ENCODE measurements around the gene TMEM201.

The TMEM201 gene, protein sequence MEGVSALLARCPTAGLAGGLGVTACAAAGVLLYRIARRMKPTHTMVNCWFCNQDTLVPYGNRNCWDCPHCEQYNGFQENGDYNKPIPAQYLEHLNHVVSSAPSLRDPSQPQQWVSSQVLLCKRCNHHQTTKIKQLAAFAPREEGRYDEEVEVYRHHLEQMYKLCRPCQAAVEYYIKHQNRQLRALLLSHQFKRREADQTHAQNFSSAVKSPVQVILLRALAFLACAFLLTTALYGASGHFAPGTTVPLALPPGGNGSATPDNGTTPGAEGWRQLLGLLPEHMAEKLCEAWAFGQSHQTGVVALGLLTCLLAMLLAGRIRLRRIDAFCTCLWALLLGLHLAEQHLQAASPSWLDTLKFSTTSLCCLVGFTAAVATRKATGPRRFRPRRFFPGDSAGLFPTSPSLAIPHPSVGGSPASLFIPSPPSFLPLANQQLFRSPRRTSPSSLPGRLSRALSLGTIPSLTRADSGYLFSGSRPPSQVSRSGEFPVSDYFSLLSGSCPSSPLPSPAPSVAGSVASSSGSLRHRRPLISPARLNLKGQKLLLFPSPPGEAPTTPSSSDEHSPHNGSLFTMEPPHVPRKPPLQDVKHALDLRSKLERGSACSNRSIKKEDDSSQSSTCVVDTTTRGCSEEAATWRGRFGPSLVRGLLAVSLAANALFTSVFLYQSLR

DNA sequence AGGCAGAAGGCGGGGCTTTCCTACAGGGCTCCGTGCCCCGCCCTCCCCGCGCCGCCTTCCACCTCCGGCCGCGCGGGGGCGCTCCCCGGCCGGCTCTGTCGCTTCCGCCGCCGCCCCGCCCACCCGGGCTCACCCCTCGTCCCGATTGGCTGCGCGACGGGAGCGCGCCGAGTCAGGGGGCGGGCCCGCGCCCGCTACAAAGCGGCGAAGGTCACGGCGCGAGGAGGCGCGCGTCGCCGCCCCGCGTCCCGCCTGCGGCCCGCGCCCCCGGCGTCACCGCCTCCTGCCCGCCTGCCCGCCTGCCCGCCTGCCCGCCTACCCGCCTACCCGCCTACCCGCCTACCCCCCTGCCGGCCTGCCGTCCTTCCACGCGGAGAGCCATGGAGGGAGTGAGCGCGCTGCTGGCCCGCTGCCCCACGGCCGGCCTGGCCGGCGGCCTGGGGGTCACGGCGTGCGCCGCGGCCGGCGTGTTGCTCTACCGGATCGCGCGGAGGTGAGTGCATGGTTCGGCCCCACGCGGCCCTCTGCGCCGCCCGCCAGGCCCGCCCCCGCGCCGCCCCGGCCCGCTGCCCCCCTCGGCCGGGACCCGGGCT is at the start of gene TMEM201:
TMEM201 (plus strand) TSS at position 361 of the 593 bp plus-strand sequence; CDS start at position 381, 20 bp downstream.
- no peaks in the 10 kb centered on the region for H3K36me3 ChIP-seq (ENCODE audit: control insufficient read depth, insufficient read depth, low read length)
- peak within 1 kb of the TSS; percentile 37 for H3K9ac ChIP-seq (ENCODE audit: low read length)
- H3K27ac ChIP-seq (ENCODE audit: low read depth, low read length): peak within 1 kb of the TSS; percentile 66
- H3K27me3 ChIP-seq (ENCODE audit: control insufficient read depth, insufficient read depth, low read length): no peaks in the 10 kb centered on the region
- H3K4me3 ChIP-seq (ENCODE audit: low read length): peak within 1 kb of the TSS; percentile 85
- peaks cover 12% of the 10 kb centered on the region for H3K4me1 ChIP-seq (ENCODE audit: control insufficient read depth, insufficient read depth, low read length)

DNA sequence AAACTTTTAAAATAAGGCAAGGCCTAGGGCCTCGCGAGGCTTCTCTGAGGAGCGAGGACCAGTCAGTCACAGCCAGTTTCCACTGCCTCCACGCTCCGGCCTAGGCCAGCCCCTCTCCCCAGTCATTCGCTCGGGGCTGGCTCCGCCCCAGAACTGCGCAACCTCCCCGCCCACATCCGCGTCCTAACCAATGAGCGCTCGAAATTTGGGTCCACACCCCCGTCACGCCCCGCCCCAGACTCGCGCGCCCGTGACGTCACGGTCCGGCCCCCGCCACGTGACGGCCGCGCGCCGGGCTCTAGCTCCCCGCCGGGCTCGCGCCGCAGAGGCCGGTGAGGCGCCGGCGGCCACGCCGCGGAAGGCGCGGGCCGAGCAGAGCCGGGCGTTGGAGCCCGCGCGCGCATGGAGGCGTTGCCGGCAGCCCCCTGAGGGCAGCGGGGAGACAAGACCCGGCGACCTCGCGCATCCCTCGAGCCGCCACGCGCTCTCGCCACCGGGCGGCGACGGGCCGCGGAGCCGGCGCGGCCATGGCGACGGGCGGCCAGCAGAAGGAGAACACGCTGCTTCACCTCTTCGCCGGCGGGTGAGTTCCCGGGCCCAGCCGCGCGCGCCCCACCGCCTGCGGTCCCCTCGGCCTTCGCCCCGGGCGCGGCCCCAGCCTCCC is 49.4 kb upstream of the TMEM201 start, which contains the start of gene SLC25A33:
SLC25A33 (plus strand) TSS at position 301 of the 664 bp plus-strand sequence; CDS start at position 528, 227 bp downstream.
- Histone ChIP-seq H3K36me3 (ENCODE audit: control insufficient read depth, insufficient read depth, low read length) (no peaks in the 10 kb centered on the region), H3K4me1 (ENCODE audit: control insufficient read depth, insufficient read depth, low read length) (no peaks in the 10 kb centered on the region)

DNA sequence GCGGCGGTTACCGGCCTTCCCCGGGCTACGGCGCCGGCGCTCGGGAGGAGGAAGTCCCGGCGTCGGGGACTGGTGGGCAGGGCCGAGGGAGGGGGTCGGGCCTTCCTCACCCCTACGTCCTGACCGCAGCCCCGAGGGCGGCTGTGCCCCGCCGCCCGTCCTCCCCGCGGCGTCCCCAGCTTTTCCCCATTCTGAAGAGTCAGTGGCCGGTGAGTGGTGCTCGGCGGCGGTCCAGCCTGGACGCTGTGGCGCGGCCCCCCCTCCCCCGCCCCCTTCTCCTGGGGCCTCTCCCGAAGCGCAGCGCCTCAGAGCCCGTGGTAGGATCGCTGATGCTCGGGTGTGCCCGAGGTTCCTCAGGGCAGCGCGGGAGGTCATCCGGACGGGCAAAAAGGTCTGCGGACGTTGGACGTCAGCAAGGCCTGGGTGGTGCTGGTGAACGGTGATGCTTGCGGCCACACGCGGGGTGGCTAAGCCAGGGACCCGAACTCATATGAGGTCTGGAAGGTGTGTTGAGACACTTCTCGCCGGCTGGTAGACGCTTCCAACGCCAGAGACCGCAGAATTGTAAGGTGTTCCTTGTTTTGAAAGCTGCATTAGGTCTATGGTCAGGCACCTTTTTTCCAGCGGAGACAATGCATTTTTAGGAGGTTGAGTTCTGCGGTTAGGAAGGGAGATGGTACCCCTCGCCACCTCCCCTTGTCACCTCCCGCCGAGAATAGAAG is 48.7 kb upstream of the TMEM201 start:
- Histone ChIP-seq H3K36me3 (ENCODE audit: control insufficient read depth, insufficient read depth, low read length) (no peaks in the 10 kb centered on the region), H3K4me3 (ENCODE audit: low read length) (peak overlapping the region; percentile 84), H3K27me3 (ENCODE audit: control insufficient read depth, insufficient read depth, low read length) (no peaks in the 10 kb centered on the region), H3K4me1 (ENCODE audit: control insufficient read depth, insufficient read depth, low read length) (no peaks in the 10 kb centered on the region), H3K9ac (ENCODE audit: low read length) (peak overlapping the region; percentile 56), H3K27ac (ENCODE audit: low read depth, low read length) (peak overlapping the region; percentile 84)

More for the DNA sequence above, 49.4 kb upstream of the TMEM201 start, which contains the start of gene SLC25A33:
- peak within 1 kb of the TSS; percentile 84 for H3K27ac ChIP-seq (ENCODE audit: low read depth, low read length)
- H3K4me3 ChIP-seq (ENCODE audit: low read length): peak within 1 kb of the TSS; percentile 84
- peak within 1 kb of the TSS; percentile 56 for H3K9ac ChIP-seq (ENCODE audit: low read length)
- H3K27me3 ChIP-seq (ENCODE audit: control insufficient read depth, insufficient read depth, low read length): no peaks in the 10 kb centered on the region

DNA sequence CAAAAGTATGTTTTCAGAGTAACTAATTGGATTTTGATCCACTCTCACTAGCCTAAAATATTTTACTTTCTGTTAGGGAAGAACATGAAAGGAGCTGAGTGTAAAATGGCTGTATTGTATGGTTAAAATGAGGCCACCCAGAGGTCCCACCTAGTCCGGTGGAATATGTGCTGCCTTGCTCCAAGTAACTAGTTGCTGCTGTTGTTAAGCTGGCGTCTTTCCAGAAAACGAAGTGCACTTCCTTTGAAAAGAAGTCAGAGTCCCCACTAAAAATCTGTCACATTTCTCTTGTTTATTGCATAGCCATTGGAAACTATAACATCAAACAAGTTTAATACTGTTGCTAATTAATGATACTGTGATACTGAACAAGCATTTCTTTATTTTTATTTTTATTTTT is 46.3 kb upstream of the TMEM201 start:
- H3K27me3 ChIP-seq (ENCODE audit: control insufficient read depth, insufficient read depth, low read length): no peaks in the 10 kb centered on the region
- H3K4me3 ChIP-seq (ENCODE audit: low read length): no peak overlapping the region
- H3K36me3 ChIP-seq (ENCODE audit: control insufficient read depth, insufficient read depth, low read length): no peaks in the 10 kb centered on the region
- H3K4me1 ChIP-seq (ENCODE audit: control insufficient read depth, insufficient read depth, low read length): no peaks in the 10 kb centered on the region
- no peak overlapping the region for H3K27ac ChIP-seq (ENCODE audit: low read depth, low read length)
- H3K9ac ChIP-seq (ENCODE audit: low read length): no peak overlapping the region

DNA sequence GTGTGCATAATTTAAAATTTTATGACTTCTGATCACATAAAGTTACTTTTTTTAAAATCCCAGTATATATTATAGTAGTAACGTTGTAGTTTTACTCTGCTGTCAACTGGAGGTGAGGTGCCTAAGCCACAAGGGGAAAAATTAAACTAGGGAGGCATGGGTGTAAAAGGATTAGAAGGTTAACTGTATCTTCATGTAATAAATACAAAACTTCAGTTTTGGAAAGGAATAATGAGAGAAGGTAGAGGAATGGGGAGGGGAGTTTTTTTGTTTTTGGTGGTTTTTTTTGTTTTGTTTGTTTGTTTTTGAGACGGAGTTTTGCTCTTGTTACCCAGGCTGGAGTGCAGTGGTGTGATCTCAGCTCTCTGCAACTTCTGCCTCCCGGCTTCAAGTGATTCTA is 43.8 kb upstream of the TMEM201 start:
- no peaks in the 10 kb centered on the region for H3K36me3 ChIP-seq (ENCODE audit: control insufficient read depth, insufficient read depth, low read length)
- no peaks in the 10 kb centered on the region for H3K27me3 ChIP-seq (ENCODE audit: control insufficient read depth, insufficient read depth, low read length)
- H3K27ac ChIP-seq (ENCODE audit: low read depth, low read length): no peak overlapping the region
- no peak overlapping the region for H3K9ac ChIP-seq (ENCODE audit: low read length)
- H3K4me1 ChIP-seq (ENCODE audit: control insufficient read depth, insufficient read depth, low read length): no peaks in the 10 kb centered on the region
- H3K4me3 ChIP-seq (ENCODE audit: low read length): no peak overlapping the region

DNA sequence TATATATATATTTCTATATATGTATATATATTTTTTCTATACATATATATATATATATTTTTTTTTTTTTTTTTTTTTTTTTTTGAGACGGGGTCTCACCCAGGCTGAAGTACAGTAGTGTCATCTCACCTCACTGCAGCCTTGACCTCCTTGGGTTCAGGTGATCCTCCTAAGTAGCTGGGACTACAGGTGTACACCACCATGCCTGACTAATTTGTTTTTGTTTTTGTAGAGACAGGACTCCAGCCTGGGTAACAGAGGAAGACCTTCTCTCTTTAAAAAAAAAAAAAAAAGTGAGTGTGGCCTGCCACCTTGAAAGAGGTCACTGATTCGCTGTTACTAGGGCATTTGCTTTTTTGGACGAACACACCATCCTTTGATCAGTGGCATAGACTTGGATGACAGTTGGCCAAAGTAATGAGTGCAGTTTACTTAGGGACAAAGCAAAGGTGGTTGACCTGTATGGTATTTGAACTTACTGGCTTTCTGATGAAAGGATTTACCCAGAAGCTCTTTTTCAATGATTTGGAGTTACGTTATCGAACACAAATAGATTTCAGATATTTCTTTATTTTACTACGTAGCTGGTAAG is 38.7 kb upstream of the TMEM201 start:
- Histone ChIP-seq H3K27ac (ENCODE audit: low read depth, low read length) (no peak overlapping the region), H3K36me3 (ENCODE audit: control insufficient read depth, insufficient read depth, low read length) (no peaks in the 10 kb centered on the region), H3K4me3 (ENCODE audit: low read length) (no peak overlapping the region), H3K27me3 (ENCODE audit: control insufficient read depth, insufficient read depth, low read length) (no peaks in the 10 kb centered on the region), H3K4me1 (ENCODE audit: control insufficient read depth, insufficient read depth, low read length) (peaks cover 2% of the 10 kb centered on the region), H3K9ac (ENCODE audit: low read length) (no peak overlapping the region)

DNA sequence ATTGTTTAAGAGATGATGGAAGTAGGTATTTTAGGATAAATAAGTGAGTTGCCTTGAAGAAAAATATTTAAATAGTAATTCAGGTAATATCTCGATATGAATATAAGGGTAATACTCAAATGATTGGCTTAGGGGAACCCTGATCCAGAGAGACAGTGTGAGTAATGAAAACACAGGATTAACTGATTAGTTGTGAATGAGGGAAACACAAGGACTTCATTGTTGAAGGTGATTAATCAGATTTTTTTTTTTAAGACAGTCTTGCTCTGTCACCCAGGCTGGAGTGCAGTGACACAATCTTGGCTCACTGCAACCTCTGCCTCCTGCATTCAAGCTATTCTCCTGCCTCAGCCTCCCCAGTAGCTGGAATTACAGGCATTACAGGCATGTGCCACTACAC is 36.7 kb upstream of the TMEM201 start:
- Histone ChIP-seq H3K27ac (ENCODE audit: low read depth, low read length) (no peak overlapping the region), H3K27me3 (ENCODE audit: control insufficient read depth, insufficient read depth, low read length) (no peaks in the 10 kb centered on the region), H3K9ac (ENCODE audit: low read length) (no peak overlapping the region), H3K4me1 (ENCODE audit: control insufficient read depth, insufficient read depth, low read length) (peaks cover 2% of the 10 kb centered on the region), H3K4me3 (ENCODE audit: low read length) (no peak overlapping the region), H3K36me3 (ENCODE audit: control insufficient read depth, insufficient read depth, low read length) (no peaks in the 10 kb centered on the region)

DNA sequence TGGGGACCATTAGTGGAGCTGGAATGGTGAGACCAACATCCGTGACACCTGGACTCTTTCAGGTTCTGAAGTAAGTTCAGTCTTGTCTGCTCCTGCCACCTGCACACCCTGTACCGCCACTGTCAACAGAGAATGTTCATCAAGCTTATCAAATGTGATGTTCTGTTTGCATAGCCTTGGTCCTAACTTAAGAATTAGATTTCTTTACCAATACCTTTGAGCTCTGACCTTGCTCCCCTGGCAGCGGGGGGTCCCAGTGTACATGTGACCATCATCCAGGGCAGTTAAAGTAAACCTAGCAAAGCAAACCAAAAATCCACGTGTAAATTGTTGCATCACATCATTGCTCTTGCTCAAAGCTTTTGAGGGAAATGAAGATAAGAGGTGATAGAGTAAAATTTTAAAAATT is 35.0 kb upstream of the TMEM201 start:
- no peaks in the 10 kb centered on the region for H3K27me3 ChIP-seq (ENCODE audit: control insufficient read depth, insufficient read depth, low read length)
- H3K36me3 ChIP-seq (ENCODE audit: control insufficient read depth, insufficient read depth, low read length): no peaks in the 10 kb centered on the region
- H3K9ac ChIP-seq (ENCODE audit: low read length): no peak overlapping the region
- H3K27ac ChIP-seq (ENCODE audit: low read depth, low read length): no peak overlapping the region
- no peak overlapping the region for H3K4me3 ChIP-seq (ENCODE audit: low read length)
- peaks cover 11% of the 10 kb centered on the region for H3K4me1 ChIP-seq (ENCODE audit: control insufficient read depth, insufficient read depth, low read length)

DNA sequence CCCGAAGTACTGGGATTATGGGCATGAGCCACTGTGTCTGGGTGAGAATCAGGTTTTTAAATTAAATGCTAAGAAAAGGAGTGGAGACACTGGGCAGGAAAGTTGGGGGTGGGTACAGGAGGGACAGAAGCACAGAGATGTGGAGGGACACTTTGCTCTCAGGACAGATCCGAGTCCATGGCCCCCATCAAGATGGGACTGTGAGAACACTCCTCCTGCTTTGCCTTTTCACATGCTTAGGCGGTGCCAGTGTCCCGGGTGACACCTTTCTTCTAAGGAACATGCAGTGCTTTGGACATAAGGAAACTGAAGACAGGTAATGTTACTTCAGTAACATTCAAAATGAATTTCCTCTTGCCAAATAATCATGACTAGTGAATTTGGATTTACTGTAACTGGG is 32.8 kb upstream of the TMEM201 start:
- Histone ChIP-seq H3K27ac (ENCODE audit: low read depth, low read length) (no peak overlapping the region), H3K9ac (ENCODE audit: low read length) (no peak overlapping the region), H3K27me3 (ENCODE audit: control insufficient read depth, insufficient read depth, low read length) (no peaks in the 10 kb centered on the region), H3K4me3 (ENCODE audit: low read length) (no peak overlapping the region), H3K4me1 (ENCODE audit: control insufficient read depth, insufficient read depth, low read length) (peaks cover 18% of the 10 kb centered on the region), H3K36me3 (ENCODE audit: control insufficient read depth, insufficient read depth, low read length) (no peaks in the 10 kb centered on the region)

DNA sequence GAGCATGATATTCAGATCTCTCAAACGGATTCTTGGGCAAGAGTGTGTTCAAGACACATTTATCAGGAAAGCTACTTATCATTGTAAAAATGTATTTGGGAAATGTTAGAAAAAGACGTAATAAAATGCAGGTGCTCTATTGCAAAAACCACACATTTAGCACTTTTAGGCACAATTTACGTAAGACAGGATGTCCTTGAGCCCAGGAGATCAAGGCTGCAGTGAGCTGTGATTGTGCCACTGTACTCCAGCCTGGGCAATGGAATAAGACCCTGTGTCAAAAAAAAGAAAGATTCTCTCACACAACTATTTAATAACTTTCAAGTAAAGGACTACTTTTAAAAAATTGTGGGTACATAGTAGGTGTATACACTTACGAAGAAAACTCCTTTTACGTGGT is 31.1 kb upstream of the TMEM201 start:
- no peaks in the 10 kb centered on the region for H3K36me3 ChIP-seq (ENCODE audit: control insufficient read depth, insufficient read depth, low read length)
- peaks cover 24% of the 10 kb centered on the region for H3K4me1 ChIP-seq (ENCODE audit: control insufficient read depth, insufficient read depth, low read length)
- H3K4me3 ChIP-seq (ENCODE audit: low read length): no peak overlapping the region
- peak overlapping the region; percentile 51 for H3K27ac ChIP-seq (ENCODE audit: low read depth, low read length)
- H3K9ac ChIP-seq (ENCODE audit: low read length): no peak overlapping the region
- H3K27me3 ChIP-seq (ENCODE audit: control insufficient read depth, insufficient read depth, low read length): no peaks in the 10 kb centered on the region

DNA sequence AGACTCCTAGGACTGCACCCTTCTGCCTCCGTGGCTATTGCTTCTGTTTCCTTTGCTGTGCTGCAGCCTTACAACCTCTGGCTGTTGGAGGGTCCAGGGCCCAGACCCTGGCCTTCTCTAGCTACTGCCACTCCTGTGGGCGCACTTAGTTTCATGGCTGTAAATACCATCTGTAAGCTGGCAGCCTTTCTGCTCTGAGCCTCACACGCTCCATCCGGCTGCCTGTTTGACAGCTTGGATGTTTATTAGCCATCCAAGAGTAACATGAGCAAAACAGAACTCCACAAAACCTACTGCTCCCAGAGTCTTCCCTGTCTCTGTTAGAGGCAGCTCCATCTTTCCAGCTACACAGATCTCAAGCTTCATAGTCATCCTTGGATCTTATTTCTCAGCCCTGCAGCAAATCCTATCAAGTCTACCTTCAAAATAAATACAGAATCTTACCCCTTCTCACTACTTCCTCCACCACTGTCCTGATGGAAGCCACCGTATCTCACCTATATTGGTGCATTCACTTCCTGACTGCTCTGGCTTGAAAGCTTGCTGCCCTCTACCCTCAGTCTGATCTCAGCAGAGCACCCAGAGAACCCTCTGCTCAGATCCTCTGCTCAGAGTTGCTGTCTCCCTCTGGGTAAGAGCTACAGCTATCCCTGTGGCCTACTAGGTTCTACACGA is 30.3 kb upstream of the TMEM201 start:
- H3K27ac ChIP-seq (ENCODE audit: low read depth, low read length): peak overlapping the region; percentile 51
- H3K4me3 ChIP-seq (ENCODE audit: low read length): no peak overlapping the region
- no peak overlapping the region for H3K9ac ChIP-seq (ENCODE audit: low read length)
- peaks cover 24% of the 10 kb centered on the region for H3K4me1 ChIP-seq (ENCODE audit: control insufficient read depth, insufficient read depth, low read length)
- no peaks in the 10 kb centered on the region for H3K36me3 ChIP-seq (ENCODE audit: control insufficient read depth, insufficient read depth, low read length)
- H3K27me3 ChIP-seq (ENCODE audit: control insufficient read depth, insufficient read depth, low read length): no peaks in the 10 kb centered on the region

All from rectal smooth muscle tissue (tissue), 1 donor.